Endothelial cell of umbilical vein (primary cell): ENCODE data around the gene STXBP5L.
"Not testable (repeated sequence)": the region's sequence is repeated elsewhere in the genome, so short reads cannot be mapped to it uniquely, and the experiment has no call there.

ENCODE experiments used
- CTCF ChIP-seq, 2 donors: IDR thresholded peaks; 1 replicate in 1 of 2; 2 replicates in 1 of 2; pipeline ENCODE4 v1.5.1; 2011; ENCODE audit warnings: low read length in 2 of 2, mild to moderate bottlenecking in 2 of 2, moderate library complexity in 2 of 2, control low read depth in 1 of 2, inconsistent platforms in 1 of 2, low read depth in 1 of 2; ENCODE audit not compliant: insufficient read depth in 1 of 2; ENCODE audit errors: extremely low read depth in 1 of 2
- JUN ChIP-seq: IDR thresholded peaks from 2 replicates; pipeline ENCODE4 v1.6.1; 2011; ENCODE audit warnings: borderline replicate concordance, low read depth; ENCODE audit not compliant: insufficient read length, insufficient read depth
- POLR2A ChIP-seq: IDR thresholded peaks from 2 replicates; pipeline ENCODE4 v1.6.1; 2012; ENCODE audit warnings: low read depth, mild to moderate bottlenecking, control low read depth, low read length
- POLR2AphosphoS5 ChIP-seq: IDR thresholded peaks from 2 replicates; pipeline ENCODE4 v1.6.1; 2012; ENCODE audit warnings: low read depth, mild to moderate bottlenecking, control low read depth, low read length, moderate library complexity; ENCODE audit not compliant: insufficient read depth

- not testable (repeated sequence) for TF ChIP-seq JUN; POLR2AphosphoS5; CTCF (IDR thresholded peaks at IDR 0.05; ENCODE audit: extremely low read depth in 1 of 2, insufficient read depth in 1 of 2, low read depth in 1 of 2, low read length in 2 of 2); POLR2A
Observed at GRCh38 chr3:121111086-121111485, 203.1 kb downstream of the STXBP5L start.
